MG63 (cell line): ENCODE data around the gene RGS17. TPM values are rescaled to one million over a fixed set of nuclear protein-coding genes. Genes with fewer than 3 reads are reported as not detected.
"Not testable (repeated sequence)": the region's sequence is repeated elsewhere in the genome, so short reads cannot be mapped to it uniquely, and the experiment has no call there.

Experiments
- DNase-seq: peaks from one replicate; pipeline ENCODE4 v3.0.0-alpha.2; 2020
- H3K27me3 ChIP-seq: fragments of 250-450 bp; sonication (Bioruptor Pico); 2 replicates; pipeline ENCODE4 v1.5.1; 2020; ENCODE audit warnings: mild to moderate bottlenecking, moderate library complexity
- H3K36me3 ChIP-seq: fragments of 250-450 bp; sonication (Bioruptor Pico); 2 replicates; pipeline ENCODE4 v1.5.1; 2020; ENCODE audit warnings: mild to moderate bottlenecking, moderate library complexity
- H3K4me3 ChIP-seq: fragments of 250-450 bp; sonication (Bioruptor Pico); 2 replicates; pipeline ENCODE4 v1.5.1; 2020; ENCODE audit warnings: mild to moderate bottlenecking, moderate library complexity
- H3K9me3 ChIP-seq: fragments of 250-450 bp; sonication (Bioruptor Pico); 2 replicates; pipeline ENCODE4 v1.5.1; 2020; ENCODE audit warnings: mild to moderate bottlenecking, moderate library complexity
- total RNA-seq: library from RNA; depleted of rRNA; stranded (reverse); fragments of >200 nt; shearing (Covaris generic); gene quantifications from 2 replicates; pipeline ENCODE4 v1.2.3, GENCODE V29; 2014; ENCODE audit warnings: low replicate concordance

RGS17 gene
- total RNA-seq, 1 experiment from 2014 or later: 0.36 TPM

DNA sequence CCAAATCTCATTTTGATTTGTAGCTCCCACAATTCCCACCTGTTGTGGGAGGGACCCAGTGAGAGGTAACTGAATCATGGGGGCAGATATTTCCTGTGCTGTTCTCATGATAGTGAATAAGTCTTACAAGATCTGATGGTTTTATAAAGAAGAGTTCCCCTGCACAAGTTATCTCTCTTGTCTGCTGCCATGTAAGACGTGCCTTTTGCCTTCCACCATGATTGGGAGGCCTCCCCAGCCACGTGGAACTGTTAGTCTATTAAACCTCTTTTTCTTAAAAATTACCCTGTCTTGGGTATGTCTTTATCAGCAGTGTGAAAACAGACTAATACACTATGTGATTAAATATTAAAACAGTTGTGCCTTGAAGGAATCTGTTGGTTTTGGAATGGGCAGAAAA is 131.5 kb downstream of the RGS17 start:
- H3K27me3 ChIP-seq, DNase-seq, H3K9me3 ChIP-seq, H3K4me3 ChIP-seq: not testable (repeated sequence)
- H3K36me3 ChIP-seq: peaks cover 50% of the 10 kb centered on the region

DNA sequence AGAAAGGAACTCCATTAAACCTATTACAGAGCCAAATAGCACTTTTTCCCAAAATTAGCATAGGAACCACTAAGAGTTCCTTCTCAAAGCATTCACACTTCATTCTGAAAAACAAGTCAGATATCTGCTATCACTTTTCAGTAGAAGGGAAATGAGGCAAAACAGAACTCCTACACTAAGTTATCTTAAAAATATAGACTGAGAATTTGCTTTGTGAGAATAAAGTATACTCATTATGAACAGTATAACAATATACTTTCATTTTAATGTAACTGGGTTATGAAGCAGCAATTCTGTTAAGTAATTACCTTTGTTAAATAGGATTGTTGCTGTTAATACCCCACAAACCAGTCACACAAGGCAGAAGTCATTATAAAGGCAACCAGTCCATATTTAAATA is 137.2 kb downstream of the RGS17 start:
- Histone ChIP-seq H3K9me3 (no peaks in the 10 kb centered on the region), H3K27me3 (no peaks in the 10 kb centered on the region), H3K4me3 (no peak overlapping the region), H3K36me3 (peaks cover 80% of the 10 kb centered on the region)
- no peak for DNase-seq

DNA sequence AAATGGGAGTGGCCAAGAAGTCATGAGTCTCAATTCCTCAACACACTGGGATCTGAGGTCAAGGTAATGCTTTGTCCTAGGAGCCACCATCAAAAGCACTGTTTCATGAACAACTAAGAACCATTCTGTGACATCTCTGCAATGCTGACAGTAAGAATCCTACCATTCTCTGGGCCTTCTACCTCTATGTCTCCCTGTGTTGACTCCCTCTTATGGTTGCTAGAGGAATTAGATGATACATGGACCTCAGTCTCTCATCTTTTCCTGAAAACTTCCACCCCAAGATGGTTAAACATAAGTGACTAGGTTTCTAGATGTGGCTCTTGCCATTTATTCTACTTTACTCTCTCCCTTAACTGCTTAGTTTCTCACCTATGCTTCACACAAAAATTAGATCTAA is 137.7 kb downstream of the RGS17 start:
- Histone ChIP-seq H3K4me3 (no peak overlapping the region), H3K27me3 (no peaks in the 10 kb centered on the region), H3K36me3 (peaks cover 75% of the 10 kb centered on the region), H3K9me3 (no peaks in the 10 kb centered on the region)
- no peak for DNase-seq

DNA sequence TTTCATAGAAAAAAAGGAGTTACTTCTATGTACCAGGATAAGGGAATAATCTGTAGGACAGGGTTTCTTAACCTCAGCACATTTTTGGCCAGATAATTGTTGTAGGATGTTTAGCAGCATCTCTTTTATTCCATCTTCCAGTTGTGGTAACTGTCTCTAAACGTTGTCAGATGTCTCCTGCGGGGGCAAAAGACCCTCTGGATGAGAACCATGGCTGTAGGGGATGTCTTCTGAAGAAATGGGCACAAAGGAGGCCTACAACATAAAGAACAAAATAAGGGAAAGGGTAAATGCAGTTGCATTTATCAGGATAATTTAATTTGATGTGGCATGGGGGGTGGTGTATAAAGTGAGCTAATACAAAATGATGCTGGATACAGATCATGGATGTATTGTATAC is 144.1 kb downstream of the RGS17 start:
- DNase-seq: no peak
- peaks cover 41% of the 10 kb centered on the region for H3K36me3 ChIP-seq
- no peaks in the 10 kb centered on the region for H3K27me3 ChIP-seq
- H3K4me3 ChIP-seq: no peak overlapping the region
- H3K9me3 ChIP-seq: no peaks in the 10 kb centered on the region

DNA sequence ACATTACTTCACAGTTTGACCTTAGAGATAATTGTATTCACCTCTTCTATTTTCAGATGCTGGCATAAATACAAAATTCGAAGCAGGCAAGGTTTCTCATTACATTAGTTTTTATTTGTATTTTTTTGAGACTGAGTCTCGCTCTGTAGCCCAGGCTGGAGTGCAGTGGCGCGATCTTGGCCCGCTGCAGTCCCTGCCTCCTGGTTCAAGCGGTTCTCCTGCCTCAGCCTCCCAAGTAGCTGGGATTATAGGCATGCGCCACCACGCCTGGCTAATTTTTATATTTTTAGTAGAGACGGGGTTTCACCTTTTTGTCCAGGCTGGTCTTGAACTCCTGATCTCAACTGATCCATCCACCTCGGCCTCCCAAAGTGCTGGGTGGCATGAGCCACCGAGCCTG is 145.8 kb downstream of the RGS17 start:
- H3K9me3 ChIP-seq, DNase-seq, H3K27me3 ChIP-seq, H3K4me3 ChIP-seq: not testable (repeated sequence)
- H3K36me3 ChIP-seq: peaks cover 41% of the 10 kb centered on the region

DNA sequence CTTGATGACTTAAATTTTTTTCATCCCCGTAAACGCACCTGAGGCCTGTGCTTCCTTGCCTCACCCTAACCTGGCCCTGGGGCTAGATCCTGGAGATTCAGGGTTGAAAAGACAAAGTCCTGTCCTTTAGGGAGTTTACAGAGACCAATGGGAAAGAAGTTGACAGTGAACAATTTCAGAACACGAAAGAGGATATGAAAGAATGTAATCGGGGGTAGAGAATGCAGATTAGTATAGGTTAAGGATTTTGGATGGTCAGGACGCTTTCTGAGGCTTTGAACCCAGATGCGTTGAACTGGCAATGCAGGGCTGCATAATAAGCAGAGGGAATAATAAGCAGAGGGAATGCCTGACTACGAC is 146.6 kb downstream of the RGS17 start:
- peak overlapping the region; percentile 83 for H3K4me3 ChIP-seq
- no peaks in the 10 kb centered on the region for H3K9me3 ChIP-seq
- peaks cover 43% of the 10 kb centered on the region for H3K36me3 ChIP-seq
- no peaks in the 10 kb centered on the region for H3K27me3 ChIP-seq
- no peak for DNase-seq

DNA sequence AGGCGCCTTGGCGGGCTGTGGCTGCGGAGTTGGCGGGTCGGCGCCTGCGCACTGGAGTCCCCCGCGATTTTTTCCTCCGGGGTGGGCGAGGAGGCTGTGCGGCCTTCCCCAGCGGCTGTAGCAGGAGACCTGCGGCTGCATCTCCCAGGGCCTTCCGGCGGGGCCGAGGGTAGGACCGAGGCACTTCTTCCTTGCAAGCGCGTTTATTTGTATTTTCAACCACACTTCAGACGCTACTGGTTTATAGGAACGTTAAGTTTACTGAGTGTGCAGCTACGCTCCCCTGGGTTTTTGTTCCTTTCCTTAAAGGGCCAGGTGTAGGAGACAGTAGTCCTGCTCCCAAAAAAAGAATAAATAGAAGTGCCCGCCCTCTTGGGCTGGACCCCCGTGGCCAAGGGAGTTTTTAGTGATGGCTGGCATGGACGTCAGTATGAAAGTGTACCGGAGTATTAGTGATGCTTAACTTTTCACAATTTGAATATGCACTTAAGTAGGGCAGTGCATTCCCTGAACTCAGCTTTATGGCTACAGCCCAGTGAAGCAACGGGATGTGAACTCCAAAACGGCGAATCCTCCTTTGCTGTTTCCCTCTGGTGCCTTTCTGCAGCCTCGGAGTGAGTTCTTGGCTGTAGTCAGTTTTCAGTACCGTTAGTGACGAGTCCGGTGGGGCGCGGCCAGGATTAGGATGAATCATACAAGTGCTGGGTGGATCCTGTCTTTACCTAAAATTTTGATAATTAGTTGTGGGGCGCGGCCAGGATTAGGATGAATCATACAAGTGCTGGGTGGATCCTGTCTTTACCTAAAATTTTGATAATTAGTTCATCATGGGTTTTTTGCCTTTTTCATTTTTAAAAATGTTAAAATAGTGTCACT is 147.2 kb downstream of the RGS17 start:
- peak; percentile 91 for DNase-seq
- H3K4me3 ChIP-seq: peak overlapping the region; percentile 83

DNA sequence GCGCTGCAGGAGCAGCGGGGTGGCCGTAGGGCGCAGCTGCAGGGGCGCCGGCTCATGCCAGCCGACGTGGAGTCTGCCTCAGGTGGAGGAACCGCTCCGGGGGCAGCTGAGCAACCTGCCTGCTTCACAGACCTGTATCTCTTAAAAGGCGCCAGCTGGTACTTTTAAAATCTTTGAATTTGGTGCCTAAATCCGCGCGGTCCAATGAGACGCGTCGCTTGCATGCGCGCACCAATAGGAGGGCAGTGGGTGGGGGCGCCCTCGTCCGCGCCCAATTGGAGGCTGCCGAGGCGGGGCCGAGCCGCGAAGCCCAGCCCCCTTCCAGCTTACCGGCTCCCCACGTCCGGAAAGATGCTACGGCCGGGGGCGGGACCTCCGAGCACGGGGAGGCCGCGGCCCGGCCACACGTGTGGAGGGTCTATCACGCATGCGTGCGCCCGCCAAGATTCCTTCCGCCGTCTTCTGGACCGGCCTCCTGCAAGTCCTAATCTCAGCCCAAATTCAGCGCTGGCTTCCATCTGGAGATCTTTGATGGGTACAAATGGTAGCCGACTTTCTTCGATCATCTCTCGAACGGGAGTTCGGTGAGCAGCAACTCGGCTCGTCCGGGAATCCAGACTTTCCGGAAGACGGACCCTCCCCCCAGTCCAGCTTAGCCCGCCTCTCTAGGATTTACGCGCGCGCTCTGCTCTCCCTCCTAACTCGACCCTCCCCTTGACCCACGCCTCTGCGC is 148.0 kb downstream of the RGS17 start, which contains the start of gene FBXO5:
Gene FBXO5 (minus strand): TSS at position 138 of the 733 bp plus-strand sequence. CDS start 82 bp downstream, at position 56.
- H3K4me3 ChIP-seq: peak within 1 kb of the TSS; percentile 83

More for the DNA sequence above, 147.2 kb downstream of the RGS17 start:
- Histone ChIP-seq H3K27me3 (no peaks in the 10 kb centered on the region), H3K9me3 (no peaks in the 10 kb centered on the region), H3K36me3 (peaks cover 49% of the 10 kb centered on the region)

DNA sequence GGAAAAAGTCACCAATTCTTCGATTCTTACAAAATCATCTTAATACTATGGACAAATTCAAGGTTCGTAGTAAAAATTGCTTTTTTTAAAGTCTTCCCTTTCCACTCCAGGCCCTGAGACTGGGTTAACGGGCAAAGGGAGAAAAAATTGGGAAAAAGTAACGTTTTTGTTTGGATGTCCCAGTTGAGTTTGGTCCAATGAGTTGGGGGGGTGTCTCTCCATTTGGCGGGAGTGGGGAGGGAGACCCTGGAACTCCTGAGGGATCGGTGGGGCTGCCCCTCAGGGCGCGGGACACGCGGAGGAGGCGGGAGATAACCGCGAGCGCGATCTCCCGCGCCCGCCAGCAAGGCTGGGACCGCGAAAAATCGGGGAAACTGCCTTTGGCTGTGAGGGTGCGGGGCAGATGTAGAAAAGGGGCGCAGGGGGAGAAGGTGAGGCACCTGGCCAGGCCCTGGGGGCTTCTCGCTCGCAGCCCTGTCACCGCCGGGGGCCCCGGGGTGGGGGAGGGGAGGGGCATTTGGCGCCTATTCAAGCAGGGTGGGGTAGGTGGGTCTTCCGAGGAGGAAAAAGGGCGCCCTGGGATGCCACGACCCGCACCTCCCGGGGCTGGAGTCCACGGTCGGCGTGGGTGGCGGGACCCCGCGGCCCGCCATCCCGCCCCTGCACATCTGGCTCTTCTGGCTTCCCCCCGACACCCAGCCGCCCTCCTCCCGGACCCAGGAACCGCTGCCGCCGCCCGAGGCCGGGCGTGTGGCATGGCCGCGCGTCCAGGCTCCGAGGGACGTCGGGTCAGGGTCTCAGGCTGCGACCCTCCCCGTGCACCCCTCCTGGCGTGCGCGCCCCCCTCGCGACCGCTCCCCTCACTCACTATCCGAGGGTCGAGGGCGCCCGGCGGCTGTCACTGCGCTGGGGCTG is 148.8 kb downstream of the RGS17 start:
- no peaks in the 10 kb centered on the region for H3K27me3 ChIP-seq
- DNase-seq: peak; percentile 23
- H3K36me3 ChIP-seq: peaks cover 62% of the 10 kb centered on the region
- H3K4me3 ChIP-seq: peak overlapping the region; percentile 83
- no peaks in the 10 kb centered on the region for H3K9me3 ChIP-seq

More for the DNA sequence above, 148.0 kb downstream of the RGS17 start, which contains the start of gene FBXO5:
- peaks cover 54% of the 10 kb centered on the region for H3K36me3 ChIP-seq
- DNase-seq: peak; percentile 97
- no peaks in the 10 kb centered on the region for H3K27me3 ChIP-seq
- H3K9me3 ChIP-seq: no peaks in the 10 kb centered on the region

DNA sequence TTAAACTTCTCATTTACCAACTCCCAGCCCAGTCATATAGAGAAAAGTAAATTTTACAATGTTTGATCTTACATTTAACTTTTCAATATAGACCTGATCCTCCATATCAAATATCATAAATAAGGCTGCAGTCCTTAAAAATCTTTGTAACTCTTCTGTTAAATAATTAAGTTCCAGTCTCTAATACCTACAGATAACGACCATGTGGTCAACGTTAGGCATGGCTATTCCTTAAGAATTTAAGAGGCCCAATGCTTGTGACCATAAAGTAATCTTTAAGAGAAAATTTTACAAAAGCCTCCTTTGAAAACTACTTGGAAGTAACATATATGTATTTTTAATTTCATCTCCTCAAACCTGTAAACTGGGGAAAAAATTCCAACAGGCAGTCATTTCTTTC is 149.9 kb downstream of the RGS17 start:
- H3K36me3 ChIP-seq: peaks cover 62% of the 10 kb centered on the region
- no peak for DNase-seq
- H3K9me3 ChIP-seq: no peaks in the 10 kb centered on the region
- peak overlapping the region; percentile 83 for H3K4me3 ChIP-seq
- H3K27me3 ChIP-seq: no peaks in the 10 kb centered on the region

DNA sequence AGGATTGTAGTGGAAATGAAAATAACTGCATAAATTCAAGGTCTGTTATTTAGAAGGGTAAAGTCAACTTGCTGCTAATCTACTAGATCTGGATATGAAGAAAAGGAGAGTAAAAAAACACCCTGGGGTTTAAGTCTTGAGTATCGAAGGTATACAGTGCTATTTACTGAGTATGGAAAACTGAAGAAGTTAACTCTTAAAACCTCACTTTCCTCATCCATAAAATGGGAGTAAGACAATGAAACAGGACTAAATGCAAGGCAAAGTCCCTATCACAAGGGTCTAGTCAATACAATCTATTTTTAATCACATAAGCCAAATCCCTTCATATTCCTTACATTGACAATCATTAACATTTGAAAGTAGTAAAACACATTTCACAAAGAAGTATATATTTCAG is 150.4 kb downstream of the RGS17 start:
- peaks cover 64% of the 10 kb centered on the region for H3K36me3 ChIP-seq
- peak overlapping the region; percentile 83 for H3K4me3 ChIP-seq
- H3K27me3 ChIP-seq: no peaks in the 10 kb centered on the region
- DNase-seq: no peak
- no peaks in the 10 kb centered on the region for H3K9me3 ChIP-seq

DNA sequence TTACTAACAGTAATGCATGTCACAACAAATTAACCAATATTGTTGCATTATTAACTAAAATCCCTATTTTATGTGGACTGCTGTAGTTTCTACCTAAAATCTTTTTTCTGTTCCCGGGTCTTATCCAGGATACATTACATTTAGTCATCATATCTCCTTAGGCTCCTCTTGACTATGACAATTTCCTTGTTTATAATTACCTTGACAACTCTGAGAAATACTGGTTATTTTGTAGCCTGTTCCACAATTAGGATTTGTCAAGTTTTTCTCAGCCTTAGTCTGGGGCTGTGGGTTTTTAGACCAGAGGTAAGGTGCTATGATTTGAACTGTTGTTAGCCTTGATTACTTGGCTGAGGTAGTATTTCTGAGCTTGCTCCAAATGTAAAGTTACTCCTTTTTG is 152.0 kb downstream of the RGS17 start:
- DNase-seq: no peak
- Histone ChIP-seq H3K27me3 (no peaks in the 10 kb centered on the region), H3K4me3 (no peak overlapping the region), H3K36me3 (peaks cover 73% of the 10 kb centered on the region), H3K9me3 (no peaks in the 10 kb centered on the region)

DNA sequence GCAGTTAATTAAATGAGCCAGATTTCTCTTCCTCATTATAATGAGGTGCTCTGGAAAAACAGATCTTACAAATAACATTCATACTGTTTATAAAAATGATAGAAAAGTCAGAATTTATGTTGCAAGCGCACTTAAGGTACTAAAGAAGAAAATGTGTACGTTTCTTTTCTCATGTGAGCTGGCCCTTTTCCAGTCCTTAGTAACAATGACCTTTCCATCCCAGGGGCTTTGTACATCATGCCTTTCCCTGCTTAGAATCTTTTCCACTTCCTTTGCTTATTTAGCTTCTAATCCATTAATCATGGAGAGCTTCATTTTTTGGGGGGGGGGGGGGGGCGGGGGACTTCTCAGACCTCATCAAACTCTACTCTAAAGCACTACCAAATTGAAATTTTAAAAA is 153.0 kb downstream of the RGS17 start:
- H3K4me3 ChIP-seq: no peak overlapping the region
- H3K9me3 ChIP-seq: no peaks in the 10 kb centered on the region
- no peak for DNase-seq
- H3K36me3 ChIP-seq: peaks cover 81% of the 10 kb centered on the region
- H3K27me3 ChIP-seq: no peaks in the 10 kb centered on the region

DNA sequence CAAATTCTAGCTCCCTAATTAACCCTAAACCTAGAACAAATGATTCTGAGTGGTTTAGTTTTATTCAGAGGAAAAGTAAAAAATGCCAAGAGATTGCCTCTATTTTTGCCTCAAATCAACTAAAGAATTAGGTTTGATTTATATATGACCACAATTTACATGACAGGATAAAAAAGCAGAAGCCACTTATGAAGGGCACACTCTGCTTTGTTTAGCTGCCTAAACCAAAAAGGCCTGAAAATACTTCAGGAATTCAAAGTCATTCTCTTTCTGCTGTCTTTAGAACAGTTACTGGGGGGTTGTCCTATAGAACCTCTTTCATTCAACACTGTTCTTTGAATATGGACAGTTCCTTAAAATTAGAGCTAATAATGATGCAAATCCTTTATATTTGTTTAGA is 153.5 kb downstream of the RGS17 start:
- Histone ChIP-seq H3K36me3 (peaks cover 86% of the 10 kb centered on the region), H3K4me3 (no peak overlapping the region), H3K9me3 (no peaks in the 10 kb centered on the region), H3K27me3 (no peaks in the 10 kb centered on the region)
- no peak for DNase-seq

DNA sequence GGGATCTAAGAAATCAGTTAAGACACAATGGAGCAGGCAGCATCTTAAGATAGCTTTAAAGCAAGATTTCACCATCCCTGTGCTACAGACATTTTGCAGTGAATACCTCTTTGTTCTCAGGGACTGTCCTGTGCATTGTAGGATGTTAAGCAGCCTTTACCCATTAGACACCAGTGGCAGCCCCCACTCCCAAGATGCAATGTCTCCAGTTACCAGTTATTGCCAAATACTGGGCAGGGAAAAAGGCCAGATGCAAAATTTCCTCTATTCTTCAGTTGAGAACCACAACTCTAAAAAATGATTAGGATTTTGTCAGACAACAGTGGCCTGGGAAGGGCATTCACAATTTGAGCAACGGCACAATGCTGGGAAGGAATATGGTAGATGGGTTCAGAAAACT is 154.3 kb downstream of the RGS17 start:
- Histone ChIP-seq H3K4me3 (no peak overlapping the region), H3K9me3 (no peaks in the 10 kb centered on the region), H3K27me3 (no peaks in the 10 kb centered on the region), H3K36me3 (peaks cover 94% of the 10 kb centered on the region)
- DNase-seq: no peak

DNA sequence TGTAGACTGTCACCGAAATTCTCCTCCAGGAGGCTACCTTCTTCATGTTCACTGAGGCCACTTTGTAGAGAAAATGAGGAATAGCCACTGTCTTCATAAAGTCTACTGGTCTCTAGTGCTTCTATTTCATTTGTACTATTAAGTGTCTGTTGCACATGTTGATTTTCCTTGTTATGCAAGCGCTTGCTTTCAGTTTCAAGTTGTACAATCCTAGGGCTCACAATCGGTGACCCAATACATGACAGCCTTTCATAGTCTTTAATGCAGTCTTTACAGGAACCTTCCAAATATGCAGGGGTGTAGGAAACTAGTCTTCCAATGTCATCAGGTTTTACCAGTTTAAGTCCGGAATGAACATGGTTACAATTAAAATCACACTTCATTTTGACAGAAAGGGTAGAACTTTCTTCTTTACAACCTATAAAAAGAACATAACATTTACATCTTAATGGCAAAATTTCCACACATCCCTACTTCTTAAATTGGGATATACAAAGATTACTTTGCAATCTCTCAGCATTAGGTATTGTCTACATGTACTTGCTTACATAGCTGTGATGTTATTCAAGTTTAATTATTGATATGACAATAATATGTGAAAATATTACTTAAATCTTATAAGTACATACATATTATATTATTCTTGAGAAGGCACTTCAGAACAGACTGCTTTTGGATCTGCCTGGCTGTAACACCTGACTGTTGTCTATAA is 155.7 kb downstream of the RGS17 start:
- peaks cover 97% of the 10 kb centered on the region for H3K36me3 ChIP-seq
- H3K9me3 ChIP-seq: no peaks in the 10 kb centered on the region
- H3K27me3 ChIP-seq: no peaks in the 10 kb centered on the region
- no peak for DNase-seq
- H3K4me3 ChIP-seq: no peak overlapping the region
